Tibial nerve (tissue), 4 donors: ENCODE data around the gene CRTC3. TPM values are rescaled to one million over a fixed set of nuclear protein-coding genes. Genes with fewer than 3 reads are reported as not detected.

Source experiments
- DNase-seq, 2 donors: peaks; one replicate each; pipeline ENCODE4 v3.0.0-alpha.2; 2019; ENCODE audit warnings: low spot score in 2 of 2
- H3K27ac ChIP-seq, 4 donors: fragments of 200-600 bp; sonication (generic) in 3 of 4; one replicate each; pipeline ENCODE4 v1.5.1; 2017 to 2019; ENCODE audit warnings: mild to moderate bottlenecking in 1 of 4
- H3K27me3 ChIP-seq, 2 donors: fragments of 200-600 bp; sonication (generic) in 1 of 2; one replicate each; pipeline versions ENCODE4 v1.5.1 to v1.6.0; 2017 to 2019
- H3K36me3 ChIP-seq, 3 donors: fragments of 200-600 bp; sonication (generic); one replicate each; pipeline ENCODE4 v1.5.1; 2018 to 2019
- H3K4me1 ChIP-seq, 4 donors: fragments of 200-600 bp; sonication (generic) in 3 of 4; one replicate each; pipeline ENCODE4 v1.5.1; 2017 to 2019
- H3K4me3 ChIP-seq, 4 donors: fragments of 200-600 bp; sonication (generic) in 3 of 4; one replicate each; pipeline ENCODE4 v1.5.1; 2017 to 2019; ENCODE audit warnings: mild to moderate bottlenecking in 1 of 4, moderate library complexity in 1 of 4
- H3K9me3 ChIP-seq, 4 donors: fragments of 200-600 bp; sonication (generic) in 3 of 4; one replicate each; pipeline ENCODE4 v1.5.1; 2017 to 2019
- EP300 ChIP-seq, 2 donors: sonication (generic); formaldehyde crosslinking; IDR thresholded peaks; one replicate each; pipeline ENCODE4 v1.6.1; 2017; ENCODE audit warnings: antibody characterized with exemption in 2 of 2, mild to moderate bottlenecking in 1 of 2
- POLR2A ChIP-seq, 2 donors: fragments of 450-650 bp; IDR thresholded peaks; one replicate each; pipeline ENCODE4 v1.6.1; 2017; ENCODE audit warnings: antibody characterized with exemption in 2 of 2, mild to moderate bottlenecking in 2 of 2, moderate library complexity in 2 of 2
- WGBS, 2 donors: methylation state at CpG; one replicate each; pipeline ENCODE4 v1.1.5; 2018; 5-methylcytosine and 5-hydroxymethylcytosine counted together
- total RNA-seq, 4 donors: library from RNA; depleted of rRNA; stranded (reverse); fragments of >200 nt; gene quantifications; one replicate each; pipeline ENCODE4 v1.1.0, GENCODE V29; 2016
- TF ChIP-seq, protein P1 (sequence below), 5 experiments: fragments of 200-600 bp in 3 of 5; fragments of 450-650 bp in 2 of 5; sonication (generic) in 3 of 5; IDR thresholded peaks; one replicate each; pipeline ENCODE4 v1.5.1; 2016 to 2019; ENCODE audit warnings: antibody characterized with exemption in 5 of 5, mild to moderate bottlenecking in 3 of 5, moderate library complexity in 2 of 5

Gene CRTC3
- total RNA-seq, 4 donors from 2014 or later, result 52.7 to 63.7 (median 60.6) TPM

DNA sequence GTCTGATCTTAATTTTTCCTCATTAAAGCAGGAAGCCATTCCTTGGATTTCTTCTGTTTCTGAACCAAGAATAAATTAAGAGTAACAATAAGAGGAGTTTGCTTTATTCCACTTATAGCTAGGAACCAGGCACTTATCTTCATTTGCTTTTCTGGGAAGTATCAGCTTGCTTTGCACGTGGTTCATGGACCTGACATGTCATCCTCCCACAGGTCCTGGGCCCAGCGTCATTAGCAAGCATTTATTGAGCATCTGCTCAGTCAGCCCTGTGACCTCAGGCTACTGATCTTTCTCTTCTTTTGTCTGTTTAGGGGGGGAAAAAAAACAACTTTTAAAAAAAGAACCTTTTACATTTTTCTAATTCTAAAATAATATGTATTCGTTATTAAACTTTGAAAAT lies 34.7 kb upstream of the CRTC3 start:
- no peak for TF ChIP-seq EP300 (IDR thresholded peaks at IDR 0.05)
- TF ChIP-seq, protein P1, sequence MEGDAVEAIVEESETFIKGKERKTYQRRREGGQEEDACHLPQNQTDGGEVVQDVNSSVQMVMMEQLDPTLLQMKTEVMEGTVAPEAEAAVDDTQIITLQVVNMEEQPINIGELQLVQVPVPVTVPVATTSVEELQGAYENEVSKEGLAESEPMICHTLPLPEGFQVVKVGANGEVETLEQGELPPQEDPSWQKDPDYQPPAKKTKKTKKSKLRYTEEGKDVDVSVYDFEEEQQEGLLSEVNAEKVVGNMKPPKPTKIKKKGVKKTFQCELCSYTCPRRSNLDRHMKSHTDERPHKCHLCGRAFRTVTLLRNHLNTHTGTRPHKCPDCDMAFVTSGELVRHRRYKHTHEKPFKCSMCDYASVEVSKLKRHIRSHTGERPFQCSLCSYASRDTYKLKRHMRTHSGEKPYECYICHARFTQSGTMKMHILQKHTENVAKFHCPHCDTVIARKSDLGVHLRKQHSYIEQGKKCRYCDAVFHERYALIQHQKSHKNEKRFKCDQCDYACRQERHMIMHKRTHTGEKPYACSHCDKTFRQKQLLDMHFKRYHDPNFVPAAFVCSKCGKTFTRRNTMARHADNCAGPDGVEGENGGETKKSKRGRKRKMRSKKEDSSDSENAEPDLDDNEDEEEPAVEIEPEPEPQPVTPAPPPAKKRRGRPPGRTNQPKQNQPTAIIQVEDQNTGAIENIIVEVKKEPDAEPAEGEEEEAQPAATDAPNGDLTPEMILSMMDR (IDR thresholded peaks at IDR 0.05), result no peak
- no peak for TF ChIP-seq POLR2A (IDR thresholded peaks at IDR 0.05)
- no peak for DNase-seq
- no peaks in the 10 kb centered on the region for H3K27me3 ChIP-seq
- no peak overlapping the region for H3K4me3 ChIP-seq
- H3K4me1 ChIP-seq, result no peaks in the 10 kb centered on the region
- peaks cover 0 to 99% (median 21%) of the 10 kb centered on the region in 3 donors for H3K36me3 ChIP-seq
- 56 to 68% methylated on average over 3 of the region's 3 CpGs for WGBS, 2 donors
- H3K9me3 ChIP-seq, result no peaks in the 10 kb centered on the region
- no peak overlapping the region for H3K27ac ChIP-seq

DNA sequence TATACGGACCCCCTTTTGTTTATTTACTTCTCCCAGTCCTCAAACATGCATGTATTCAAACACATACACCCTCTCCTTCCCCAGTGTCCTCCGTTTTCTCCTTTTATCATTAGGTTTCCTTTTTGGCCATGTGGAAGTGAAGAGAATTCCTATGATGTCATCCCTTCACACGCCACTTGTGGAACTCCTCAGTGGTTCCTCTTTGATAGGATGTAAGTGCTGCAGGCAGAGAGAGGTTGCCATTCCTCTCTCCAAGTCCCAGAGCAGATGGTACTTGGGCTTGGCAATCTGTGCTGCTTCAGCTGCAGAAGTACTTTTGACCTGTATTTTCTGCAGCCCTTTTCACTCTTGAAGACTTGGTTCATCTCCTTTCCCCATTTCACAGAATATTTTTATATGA lies 32.9 kb upstream of the CRTC3 start:
- no peak for DNase-seq
- H3K27me3 ChIP-seq, result no peaks in the 10 kb centered on the region

DNA sequence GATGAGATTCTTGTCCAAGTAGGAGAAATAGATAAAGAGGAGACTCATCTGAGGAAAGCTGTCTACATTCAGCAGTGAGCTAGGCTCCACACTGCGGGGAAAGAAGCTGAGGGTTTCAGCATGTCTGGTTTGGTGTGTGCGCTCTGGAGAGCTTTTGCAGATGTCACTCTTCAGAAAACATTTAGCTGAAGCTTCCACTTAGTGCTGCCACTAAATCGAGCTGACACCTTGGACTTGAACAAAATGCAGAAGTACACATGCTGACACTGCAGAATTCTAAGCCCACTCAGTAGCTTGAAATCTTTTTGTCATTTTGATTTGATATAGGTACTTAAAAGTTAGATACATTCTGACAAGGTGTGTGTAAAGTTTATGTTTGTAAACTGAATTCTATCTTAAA lies 32.3 kb upstream of the CRTC3 start:
- Histone ChIP-seq H3K27ac (no peak overlapping the region), H3K4me1 (no peaks in the 10 kb centered on the region), H3K4me3 (no peak overlapping the region), H3K36me3 (peaks cover 0 to 99% (median 16%) of the 10 kb centered on the region in 3 donors), H3K9me3 (no peaks in the 10 kb centered on the region), H3K27me3 (no peaks in the 10 kb centered on the region)
- no peak for DNase-seq
- TF ChIP-seq POLR2A (IDR thresholded peaks at IDR 0.05) (no peak), EP300 (IDR thresholded peaks at IDR 0.05) (no peak)
- TF ChIP-seq, protein P1 (IDR thresholded peaks at IDR 0.05), result no peak
- WGBS, 2 donors, result 85 to 89% methylated on average over 3 of the region's 3 CpGs

More for the DNA sequence above, 32.9 kb upstream of the CRTC3 start:
- 53% methylated on average over 3 of the region's 3 CpGs for WGBS, 2 donors
- H3K4me1 ChIP-seq, result no peaks in the 10 kb centered on the region
- peaks cover 0 to 99% (median 16%) of the 10 kb centered on the region in 3 donors for H3K36me3 ChIP-seq
- H3K27ac ChIP-seq, result no peak overlapping the region
- TF ChIP-seq POLR2A (IDR thresholded peaks at IDR 0.05), result no peak
- TF ChIP-seq, protein P1 (IDR thresholded peaks at IDR 0.05), result no peak
- TF ChIP-seq EP300 (IDR thresholded peaks at IDR 0.05), result no peak
- no peaks in the 10 kb centered on the region for H3K9me3 ChIP-seq
- H3K4me3 ChIP-seq, result no peak overlapping the region

GRCh38 chr15:90497912-90498311 lies 31.8 kb upstream of the CRTC3 start:
- no peaks in the 10 kb centered on the region for H3K9me3 ChIP-seq
- no peaks in the 10 kb centered on the region for H3K4me1 ChIP-seq
- H3K4me3 ChIP-seq, result no peak overlapping the region
- no peaks in the 10 kb centered on the region for H3K27me3 ChIP-seq
- TF ChIP-seq POLR2A (IDR thresholded peaks at IDR 0.05), result no peak
- TF ChIP-seq, protein P1 (IDR thresholded peaks at IDR 0.05), result no peak
- TF ChIP-seq EP300 (IDR thresholded peaks at IDR 0.05), result no peak
- H3K27ac ChIP-seq, result no peak overlapping the region
- DNase-seq, result no peak
- 82 to 83% methylated on average over 6 of the region's 6 CpGs for WGBS, 2 donors
- H3K36me3 ChIP-seq, result peaks cover 0 to 99% (median 11%) of the 10 kb centered on the region in 3 donors

DNA sequence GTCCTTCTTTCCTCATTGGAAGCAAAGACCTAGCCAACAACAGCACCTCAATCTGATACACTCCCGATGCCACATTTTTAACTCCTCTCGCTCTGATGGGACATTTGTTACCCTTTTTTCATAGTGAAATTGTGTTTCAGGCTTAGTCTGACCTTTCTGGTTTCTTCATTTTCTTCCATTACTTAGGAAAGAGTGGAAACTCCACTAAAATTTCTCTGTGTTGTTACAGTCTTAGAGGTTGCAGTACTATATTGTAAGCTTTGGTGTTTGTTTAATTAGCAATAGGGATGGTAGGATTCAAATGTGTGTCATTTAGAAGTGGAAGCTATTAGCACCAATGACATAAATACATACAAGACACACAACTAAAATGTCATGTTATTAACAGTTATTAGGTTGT lies 29.6 kb upstream of the CRTC3 start:
- H3K27ac ChIP-seq, result no peak overlapping the region
- peaks cover 0 to 87% (median 4%) of the 10 kb centered on the region in 3 donors for H3K36me3 ChIP-seq
- no peak for DNase-seq
- H3K9me3 ChIP-seq, result no peaks in the 10 kb centered on the region
- 88 to 92% methylated on average over 2 of the region's 2 CpGs for WGBS, 2 donors
- H3K4me1 ChIP-seq, result no peaks in the 10 kb centered on the region
- TF ChIP-seq POLR2A (IDR thresholded peaks at IDR 0.05), result no peak
- TF ChIP-seq, protein P1 (IDR thresholded peaks at IDR 0.05), result no peak
- no peak for TF ChIP-seq EP300 (IDR thresholded peaks at IDR 0.05)
- no peak overlapping the region for H3K4me3 ChIP-seq
- H3K27me3 ChIP-seq, result no peaks in the 10 kb centered on the region
